T-helper 9 cell (primary cell): ENCODE measurements around the gene WDR33.

Source experiments
- DNase-seq: peaks from one replicate; pipeline ENCODE4 v3.0.0-alpha.2; 2020

WDR33 gene

GRCh38 chr2:127715778-127716449 lies 95.1 kb downstream of the WDR33 start:
- DNase-seq, result no peak

GRCh38 chr2:127713562-127713961 lies 97.4 kb downstream of the WDR33 start:
- no peak for DNase-seq

GRCh38 chr2:127712999-127713398 lies 98.0 kb downstream of the WDR33 start:
- DNase-seq, result no peak

- no peak for DNase-seq
Measured at GRCh38 chr2:127709336-127709735, 101.6 kb downstream of the WDR33 start.

- DNase-seq, result no peak
Measured at GRCh38 chr2:127707890-127708648, 102.9 kb downstream of the WDR33 start.

GRCh38 chr2:127706215-127706990 lies 104.6 kb downstream of the WDR33 start:
- DNase-seq, result no peak

GRCh38 chr2:127705391-127706065 lies 105.4 kb downstream of the WDR33 start:
- DNase-seq, result no peak

GRCh38 chr2:127704641-127705390 lies 106.2 kb downstream of the WDR33 start:
- DNase-seq, result no peak

- DNase-seq, result no peak
Measured at GRCh38 chr2:127703282-127703681, 107.7 kb downstream of the WDR33 start.

- DNase-seq, result no peak
Measured at GRCh38 chr2:127702395-127703009, 108.5 kb downstream of the WDR33 start.

GRCh38 chr2:127701651-127702394 lies 109.1 kb downstream of the WDR33 start:
- DNase-seq, result peak; percentile 69

GRCh38 chr2:127701193-127701650 lies 109.7 kb downstream of the WDR33 start, which contains the start of gene SFT2D3:
Gene SFT2D3 (plus strand): TSS chr2:127701497. CDS start chr2:127701529, 32 bp downstream.
- peak; percentile 78 for DNase-seq

- DNase-seq, result no peak
Measured at GRCh38 chr2:127700527-127701192, 110.3 kb downstream of the WDR33 start.

- DNase-seq, result no peak
Measured at GRCh38 chr2:127698553-127699355, 112.2 kb downstream of the WDR33 start.

- no peak for DNase-seq
Measured at GRCh38 chr2:127697482-127698180, 113.3 kb downstream of the WDR33 start.

- peak; percentile 19 for DNase-seq
Measured at GRCh38 chr2:127695491-127696472, 115.2 kb downstream of the WDR33 start.

- no peak for DNase-seq
Measured at GRCh38 chr2:127694986-127695385, 116.0 kb downstream of the WDR33 start.
